GM12878 (cell line): ENCODE results near the gene GPC3. TPM values are rescaled to one million over a fixed set of nuclear protein-coding genes. Genes with fewer than 3 reads are reported as not detected.

ENCODE experiments used
- ATAC-seq: fragments of 200-7000 bp; cut with Tn5 transposase; 3 replicates; pipeline ENCODE4 v1.9.1; 2020; ENCODE audit warnings: mild to moderate bottlenecking, moderate library complexity
- BruUV-seq: library from RNA; stranded (reverse); fragments of 400-500 nt; replicated peaks from 2 replicates; lab custom pipeline; 2021; lab: Mats Ljungman, UMichigan
- CTCF ChIA-PET: fragments of 300-600 bp; sonication (Branson Sonifier 250); formaldehyde crosslinking; extraction: SDS; loops from one replicate; lab custom pipeline; 2021; ENCODE audit warnings: inconsistent platforms; lab: Yijun Ruan, JAX
- POLR2A ChIA-PET: fragments of 350-600 bp; formaldehyde crosslinking; extraction: SDS; loops from one replicate; lab custom pipeline; 2021; ENCODE audit warnings: inconsistent platforms; lab: Charles Lee
- RAD21 ChIA-PET: fragments of 300-600 bp; sonication (Branson Sonifier 250); formaldehyde crosslinking; loops from one replicate; lab custom pipeline; 2023; ENCODE audit warnings: antibody characterized with exemption; ENCODE audit not compliant: unreplicated experiment; lab: Charles Lee
- SMC1A ChIA-PET: fragments of 300-600 bp; sonication (Branson Sonifier 250); formaldehyde crosslinking; loops from one replicate; lab custom pipeline; 2023; ENCODE audit not compliant: unreplicated experiment, uncharacterized antibody; lab: Charles Lee
- DNase-seq: peaks from one replicate; pipeline ENCODE4 v3.0.0-alpha.2; 2011; ENCODE audit warnings: low read depth, low spot score
- FAIRE-seq: peaks from 3 replicates; lab custom pipeline; 2011; peaks lifted over from hg19 to GRCh38; lab: Jason Lieb, UNC
- H2AFZ ChIP-seq: 2 replicates; pipeline ENCODE4 v1.6.0; 2011; ENCODE audit warnings: low read depth, low read length, control low read depth; ENCODE audit not compliant: control insufficient read depth
- H3K27ac ChIP-seq: 2 replicates; pipeline ENCODE4 v1.5.1; 2011; ENCODE audit warnings: control low read depth; ENCODE audit not compliant: control insufficient read depth, insufficient read depth
- H3K27me3 ChIP-seq, 2 experiments: replicated peaks in 1 of 2; 2 replicates each; pipeline versions ENCODE4 v1.6.0 to v1.6.1; 2011; ENCODE audit warnings: low read length in 1 of 2; ENCODE audit not compliant: control insufficient read depth in 2 of 2, insufficient read depth in 2 of 2
- H3K36me3 ChIP-seq, 2 experiments: 2 replicates each; pipeline ENCODE4 v1.5.1; 2011; ENCODE audit warnings: low read length in 1 of 2; ENCODE audit not compliant: control insufficient read depth in 2 of 2, insufficient read depth in 2 of 2
- H3K4me1 ChIP-seq: 2 replicates; pipeline ENCODE4 v1.6.1; 2011; ENCODE audit warnings: mild to moderate bottlenecking, low read length, moderate library complexity, mixed read lengths; ENCODE audit not compliant: control insufficient read depth, insufficient read depth
- H3K4me2 ChIP-seq: 2 replicates; pipeline ENCODE4 v1.6.0; 2011; ENCODE audit warnings: control low read depth; ENCODE audit not compliant: control insufficient read depth, insufficient read depth
- H3K4me3 ChIP-seq: fragments of 200-600 bp; sonication (generic); 2 replicates; pipeline ENCODE4 v1.5.1; 2016
- H3K79me2 ChIP-seq: 2 replicates; pipeline ENCODE4 v1.6.0; 2011; ENCODE audit warnings: low read length; ENCODE audit not compliant: control insufficient read depth, insufficient read depth
- H3K9ac ChIP-seq: 2 replicates; pipeline ENCODE4 v1.8.0; 2011; ENCODE audit warnings: low read length, control low read depth, mixed read lengths; ENCODE audit not compliant: control insufficient read depth, insufficient read depth
- H3K9me3 ChIP-seq: replicated peaks from 3 replicates; pipeline ENCODE4 v1.5.1; 2011; ENCODE audit warnings: mild to moderate bottlenecking, low read length; ENCODE audit not compliant: control insufficient read depth, insufficient read depth
- H4K20me1 ChIP-seq: 2 replicates; pipeline ENCODE4 v1.6.0; 2011; ENCODE audit not compliant: control insufficient read depth, insufficient read depth
- ATF7 ChIP-seq: fragments of 450-650 bp; IDR thresholded peaks from 2 replicates; pipeline ENCODE4 v1.6.1; 2016; ENCODE audit warnings: low read depth, mild to moderate bottlenecking
- BCLAF1 ChIP-seq: fragments of 450-650 bp; IDR thresholded peaks from 2 replicates; pipeline ENCODE4 v1.6.1; 2017; ENCODE audit warnings: antibody characterized with exemption, mild to moderate bottlenecking, moderate library complexity
- CEBPB ChIP-seq, 2 experiments: fragments of 150-350 bp in 1 of 2; IDR thresholded peaks; 2 replicates each; pipeline ENCODE4 v1.6.1; 2012 to 2014; ENCODE audit warnings: low read depth in 2 of 2, low read length in 2 of 2, borderline replicate concordance in 1 of 2, inconsistent platforms in 1 of 2
- EP300 ChIP-seq, 2 experiments: fragments of 150-350 bp in 1 of 2; IDR thresholded peaks; 2 replicates each; pipeline ENCODE4 v1.6.1; 2011 to 2012; ENCODE audit warnings: low read depth in 2 of 2, low read length in 2 of 2, borderline replicate concordance in 1 of 2, improper control_type of control experiment in 1 of 2, inconsistent platforms in 1 of 2; ENCODE audit not compliant: control insufficient read depth in 1 of 2
- FOS ChIP-seq: IDR thresholded peaks from 3 replicates; pipeline ENCODE4 v1.6.1; 2011; ENCODE audit warnings: borderline replicate concordance; ENCODE audit not compliant: insufficient read length; ENCODE audit errors: extremely low read depth
- MYC ChIP-seq: IDR thresholded peaks from 2 replicates; pipeline ENCODE4 v1.6.1; 2011; ENCODE audit warnings: mild to moderate bottlenecking, low read length, moderate library complexity, inconsistent platforms; ENCODE audit not compliant: insufficient read depth, insufficient replicate concordance, insufficient read length, severe bottlenecking
- NFYB ChIP-seq: IDR thresholded peaks from 2 replicates; pipeline ENCODE4 v1.6.1; 2011; ENCODE audit warnings: low read depth, mild to moderate bottlenecking, low read length, improper control_type of control experiment, moderate library complexity; ENCODE audit not compliant: insufficient read depth
- NR2C1 ChIP-seq: fragments of 450-650 bp; IDR thresholded peaks from 2 replicates; pipeline ENCODE4 v1.6.1; 2017; ENCODE audit warnings: antibody characterized with exemption, mild to moderate bottlenecking, moderate library complexity
- NRF1 ChIP-seq: conservative IDR thresholded peaks from 2 replicates; pipeline ENCODE4 v1.6.1; 2011; ENCODE audit warnings: mild to moderate bottlenecking, low read depth, low read length, improper control_type of control experiment
- PKNOX1 ChIP-seq: fragments of 450-650 bp; IDR thresholded peaks from 2 replicates; pipeline ENCODE4 v1.6.1; 2016; ENCODE audit warnings: mild to moderate bottlenecking
- RBBP5 ChIP-seq: fragments of 200-600 bp; sonication (generic); conservative IDR thresholded peaks from 2 replicates; pipeline ENCODE4 v1.6.1; 2016
- SIN3A ChIP-seq: IDR thresholded peaks from 2 replicates; pipeline ENCODE4 v1.6.1; 2012; ENCODE audit warnings: low read depth, low read length, improper control_type of control experiment
- SUPT20H ChIP-seq: IDR thresholded peaks from 2 replicates; pipeline ENCODE4 v1.6.1; 2011; ENCODE audit warnings: low read depth, mild to moderate bottlenecking, low read length, moderate library complexity, borderline replicate concordance; ENCODE audit not compliant: control insufficient read depth
- TCF3 ChIP-seq: IDR thresholded peaks from 2 replicates; pipeline ENCODE4 v1.6.1; 2012; ENCODE audit warnings: low read depth, mild to moderate bottlenecking, low read length, borderline replicate concordance; ENCODE audit not compliant: insufficient read depth
- WGBS: methylation state at CpG from one replicate; pipeline ENCODE4 v1.1.6; 2016; ENCODE audit warnings: low lambda C conversion rate; ENCODE audit not compliant: insufficient replicate concordance, insufficient coverage; ENCODE audit errors: missing lambda C conversion rate; 5-methylcytosine and 5-hydroxymethylcytosine counted together
- in situ Hi-C: fragments of 300-500 bp; cut with MboI; formaldehyde crosslinking; loops from 9 replicates; pipeline ENCODE4 v1.14.3; 2018; ENCODE audit warnings: mixed read lengths
- intact Hi-C: fragments of 100-400 bp; cut with micrococcal nuclease; formaldehyde crosslinking; loops from one replicate; pipeline ENCODE4 v1.14.2; 2022; ENCODE audit not compliant: unreplicated experiment
- polyA plus RNA-seq, 11 experiments: library from polyadenylated mRNA; depleted of rRNA in 4 of 11; unstranded in 6 of 11; stranded (reverse) in 5 of 11; fragments of >200 nt; fragmentation: Nextera tagmentation in 4 of 11; fragmentation: Illumina TruSeq in 1 of 11; extraction: Ambion mirVana in 4 of 11; extraction: Trizol in 1 of 11; gene quantifications; 1 replicate in 1 of 11; 2 replicates in 10 of 11; pipeline versions ENCODE4 v1.2.1 to v1.2.3, GENCODE V29; 2011 to 2016; ENCODE audit warnings: inconsistent platforms in 2 of 11, missing spikeins in 2 of 11, low read depth in 1 of 11
- total RNA-seq, 4 experiments: library from RNA; depleted of rRNA in 3 of 4; stranded (reverse); fragments of >200 nt in 3 of 4; fragmentation: Illumina TruSeq in 1 of 4; extraction: Trizol in 1 of 4; gene quantifications; 2 replicates each; pipeline versions ENCODE4 v1.2.1 to v1.2.3, GENCODE V29; 2013 to 2021
- TF ChIP-seq, protein P1 (sequence below): fragments of 450-650 bp; IDR thresholded peaks from 2 replicates; pipeline ENCODE4 v1.6.1; 2017; ENCODE audit warnings: borderline replicate concordance
- TF ChIP-seq, protein P2 (sequence below): IDR thresholded peaks from 2 replicates; pipeline ENCODE4 v1.6.1; 2011; ENCODE audit warnings: mild to moderate bottlenecking, low read depth, low read length, moderate library complexity; ENCODE audit not compliant: insufficient replicate concordance

The GPC3 gene
- total and polyA plus RNA-seq, 10 of the 15 experiments (the other 5 are each of a cell fraction or from before 2014, with no cell fraction given), result 0.09 to 0.82 TPM; not detected in 8

DNA sequence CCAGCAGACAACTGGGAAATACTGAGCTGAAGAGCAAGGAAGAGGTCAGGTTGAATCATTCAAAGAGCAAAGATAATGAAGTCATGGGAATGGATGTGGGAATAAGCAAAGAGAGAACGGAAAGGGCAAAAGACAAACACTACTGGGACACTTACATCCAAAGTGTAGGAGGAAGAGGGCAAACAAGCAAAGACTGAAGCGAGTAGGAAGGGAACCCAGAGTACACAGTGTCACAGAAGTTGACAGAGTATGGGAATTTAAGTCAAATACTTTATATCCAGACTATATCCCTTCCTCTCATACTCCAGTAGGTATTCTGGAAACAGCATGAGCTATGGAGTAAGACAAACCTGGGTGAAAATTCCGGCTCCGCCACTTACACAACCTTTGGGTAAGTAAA is 12.5 kb downstream of the GPC3 start (continued):
- TF ChIP-seq NFYB, result no peak
- no peak for TF ChIP-seq MYC
- TF ChIP-seq, protein P1, sequence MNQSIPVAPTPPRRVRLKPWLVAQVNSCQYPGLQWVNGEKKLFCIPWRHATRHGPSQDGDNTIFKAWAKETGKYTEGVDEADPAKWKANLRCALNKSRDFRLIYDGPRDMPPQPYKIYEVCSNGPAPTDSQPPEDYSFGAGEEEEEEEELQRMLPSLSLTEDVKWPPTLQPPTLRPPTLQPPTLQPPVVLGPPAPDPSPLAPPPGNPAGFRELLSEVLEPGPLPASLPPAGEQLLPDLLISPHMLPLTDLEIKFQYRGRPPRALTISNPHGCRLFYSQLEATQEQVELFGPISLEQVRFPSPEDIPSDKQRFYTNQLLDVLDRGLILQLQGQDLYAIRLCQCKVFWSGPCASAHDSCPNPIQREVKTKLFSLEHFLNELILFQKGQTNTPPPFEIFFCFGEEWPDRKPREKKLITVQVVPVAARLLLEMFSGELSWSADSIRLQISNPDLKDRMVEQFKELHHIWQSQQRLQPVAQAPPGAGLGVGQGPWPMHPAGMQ, result no peak
- no peak for TF ChIP-seq SUPT20H

DNA sequence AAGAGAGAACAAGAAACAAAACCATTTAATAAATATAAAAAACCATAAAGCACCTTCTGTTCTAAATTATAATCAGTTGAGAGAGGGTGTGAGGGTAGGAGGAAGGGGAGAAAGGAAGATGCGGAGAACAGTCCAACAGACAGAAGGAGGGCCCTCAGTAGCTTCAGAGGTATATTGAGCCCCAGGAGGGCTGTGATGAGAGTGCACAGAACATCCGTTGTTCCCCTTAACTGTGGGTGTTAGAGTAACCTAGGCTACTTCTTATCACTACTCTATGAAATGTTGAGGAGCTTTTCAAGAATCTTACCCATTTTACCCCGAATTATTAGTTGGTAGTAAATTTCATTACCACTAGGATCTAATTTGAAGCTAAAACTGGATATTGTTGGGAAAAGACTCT is 13.8 kb downstream of the GPC3 start:
- Histone ChIP-seq H3K4me1 (no peaks in the 10 kb centered on the region), H3K9ac (no peak overlapping the region), H3K9me3 (no peaks in the 10 kb centered on the region), H3K79me2 (no peaks in the 10 kb centered on the region), H3K27ac (no peak overlapping the region), H4K20me1 (no peaks in the 10 kb centered on the region), H3K4me2 (no peak overlapping the region), H3K27me3 (no peaks in the 10 kb centered on the region), H3K4me3 (no peak overlapping the region), H3K36me3 (no peaks in the 10 kb centered on the region), H2AFZ (no peak overlapping the region)
- ChIA-PET RAD21 (no interaction called here), CTCF (no interaction called here), SMC1A (no interaction called here), POLR2A (no interaction called here)
- ATAC-seq (no peak), DNase-seq (no peak), FAIRE-seq (no peak)
- 33% methylated on average over 3 of the region's 3 CpGs for WGBS
- BruUV-seq, result no TSS peak
- in situ Hi-C loops (no loop called here), intact Hi-C loops (no loop called here)
- TF ChIP-seq TCF3 (no peak), EP300 (IDR thresholded peaks at IDR 0.05; ENCODE audit: borderline replicate concordance in 1 of 2, control insufficient read depth in 1 of 2, low read depth in 2 of 2, low read length in 2 of 2) (no peak), ATF7 (no peak), PKNOX1 (no peak), NRF1 (no peak), CEBPB (IDR thresholded peaks at IDR 0.05; ENCODE audit: borderline replicate concordance in 1 of 2, low read depth in 2 of 2, low read length in 2 of 2) (no peak), BCLAF1 (no peak), FOS (no peak), NR2C1 (no peak), SIN3A (no peak), RBBP5 (no peak), MYC (no peak)
- TF ChIP-seq, protein P2, sequence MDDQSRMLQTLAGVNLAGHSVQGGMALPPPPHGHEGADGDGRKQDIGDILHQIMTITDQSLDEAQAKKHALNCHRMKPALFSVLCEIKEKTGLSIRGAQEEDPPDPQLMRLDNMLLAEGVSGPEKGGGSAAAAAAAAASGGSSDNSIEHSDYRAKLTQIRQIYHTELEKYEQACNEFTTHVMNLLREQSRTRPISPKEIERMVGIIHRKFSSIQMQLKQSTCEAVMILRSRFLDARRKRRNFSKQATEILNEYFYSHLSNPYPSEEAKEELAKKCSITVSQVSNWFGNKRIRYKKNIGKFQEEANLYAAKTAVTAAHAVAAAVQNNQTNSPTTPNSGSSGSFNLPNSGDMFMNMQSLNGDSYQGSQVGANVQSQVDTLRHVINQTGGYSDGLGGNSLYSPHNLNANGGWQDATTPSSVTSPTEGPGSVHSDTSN, result no peak
